Nasal cavity respiratory epithelium epithelial cell of viscerocranial mucosa (primary cell): Measurements from ENCODE around the gene ZBTB21. TPM values are rescaled to one million over a fixed set of nuclear protein-coding genes. Genes with fewer than 3 reads are reported as not detected.

Experiments
- total RNA-seq: library from RNA; depleted of rRNA; stranded (reverse); fragments of >200 nt; gene quantifications from 2 replicates; pipeline ENCODE4 v1.2.3, GENCODE V29; 2014

Gene ZBTB21
- total RNA-seq: 14.4 and 14.6 TPM in 2 replicates

DNA sequence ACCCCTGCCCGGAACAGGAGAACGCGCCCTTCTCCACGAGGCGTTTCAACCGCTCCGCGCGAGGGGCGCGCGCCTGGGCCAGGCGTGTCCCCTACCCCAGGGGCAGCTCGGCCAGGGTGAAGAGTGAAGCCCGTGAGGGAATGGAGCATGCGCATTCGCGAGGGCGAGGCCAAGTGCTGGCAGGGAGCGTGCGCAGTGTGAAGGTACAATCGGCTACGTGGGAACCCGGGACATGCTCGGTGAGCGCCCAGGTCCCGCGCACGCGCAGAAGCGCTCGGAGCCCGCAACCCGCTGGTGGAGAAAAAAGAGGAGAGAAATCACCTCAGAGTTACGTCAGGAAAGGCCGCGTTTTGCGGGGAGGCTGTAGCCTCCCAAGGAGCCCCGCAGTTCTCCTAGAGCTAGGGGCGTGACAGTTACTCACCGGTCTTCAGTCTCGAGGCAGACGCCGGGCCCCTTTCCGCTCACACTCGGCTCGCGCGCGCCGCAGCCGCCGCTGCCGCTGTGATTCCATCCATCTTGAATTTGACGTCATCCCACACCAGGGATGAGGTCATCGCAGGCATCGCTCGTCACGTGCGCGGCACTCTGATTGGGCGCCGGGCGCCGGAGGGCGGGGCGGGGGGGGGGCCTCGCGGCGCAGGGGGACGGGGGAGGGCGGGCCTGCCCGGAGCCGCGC lies at the start of gene ZBTB21:
Gene ZBTB21 (minus strand): TSS at position 530 of the 676 bp plus-strand sequence. CDS start 16,265 bp downstream, outside the sequence.

DNA sequence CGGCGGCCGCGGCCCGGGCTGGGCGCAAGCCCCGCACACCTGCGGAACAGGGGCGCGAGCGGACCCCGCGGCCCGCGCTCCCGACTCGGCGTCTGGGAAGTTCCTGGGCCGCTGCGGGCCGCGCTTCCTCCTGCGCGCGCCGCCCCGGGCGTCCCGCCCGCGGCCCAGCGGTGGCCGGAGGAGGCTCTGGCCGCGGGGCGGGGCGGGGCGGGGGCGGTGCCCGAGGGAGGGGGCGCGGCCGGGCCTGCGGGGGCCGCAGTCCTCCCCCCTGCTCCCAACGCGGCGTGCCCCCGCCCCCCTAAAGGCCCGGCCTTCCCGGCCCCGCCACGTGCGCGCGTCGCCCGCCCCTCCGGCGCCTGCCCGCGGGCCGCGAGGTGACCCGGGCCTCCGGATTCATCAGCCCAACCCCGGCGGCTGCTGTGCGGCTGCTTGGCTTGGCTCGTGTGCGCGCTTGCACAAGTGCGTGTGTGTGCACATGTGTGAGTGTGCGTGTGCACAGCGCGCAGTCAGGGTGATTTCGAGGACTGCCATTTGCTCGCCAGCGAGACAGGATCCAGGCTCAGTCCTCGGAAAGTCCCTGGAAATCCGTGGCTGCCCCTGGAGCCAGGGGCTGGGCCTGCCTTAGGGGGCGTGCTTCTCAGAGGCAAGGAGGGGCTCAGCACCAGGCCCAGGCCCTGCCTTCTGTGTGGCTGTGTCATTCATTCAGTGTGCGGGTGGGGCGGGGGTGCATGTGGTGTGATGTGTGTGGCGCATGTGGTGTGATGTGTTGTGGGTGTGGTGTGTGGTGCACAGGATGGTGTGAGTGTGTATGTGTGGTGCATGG lies 56.1 kb downstream of the ZBTB21 start, which contains the start of gene C2CD2:
Gene C2CD2 (minus strand): TSS at position 188 of the 823 bp plus-strand sequence. CDS start 370 bp downstream, outside the sequence.

Other genes with a start within 250 kb of the ZBTB21 start
- 28.0 and 70.5 TPM in 2 replicates for gene RIPK4, start 243.3 kb downstream of the ZBTB21 start, total RNA-seq
- gene PRDM15, start 131.0 kb downstream of the ZBTB21 start, total RNA-seq: 6.5 and 10.7 TPM in 2 replicates
- gene C2CD2, start 56.3 kb downstream of the ZBTB21 start, total RNA-seq: 18.5 and 26.1 TPM in 2 replicates
- gene UMODL1, start 61.0 kb upstream of the ZBTB21 start, total RNA-seq: 0.07 TPM in 1 of 2 replicates, not detected in the other
- 32.0 and 81.0 TPM in 2 replicates for gene ABCG1, start 208.8 kb upstream of the ZBTB21 start, total RNA-seq